NCI-H1930 (cell line): Measurements from ENCODE around the gene SORT1.
"Not testable (repeated sequence)": the region's sequence is repeated elsewhere in the genome, so short reads cannot be mapped to it uniquely, and the experiment has no call there.

Experiments used
- DNase-seq, 2 experiments: peaks; one replicate each; lab custom pipeline; 2025; lab: John Stamatoyannopoulos, UW

SORT1 gene

GRCh38 chr1:109338608-109339007 lies 59.1 kb downstream of the SORT1 start:
- DNase-seq, result no peak

GRCh38 chr1:109338091-109338490 lies 59.6 kb downstream of the SORT1 start:
- no peak for DNase-seq

GRCh38 chr1:109335091-109335490 lies 62.6 kb downstream of the SORT1 start:
- DNase-seq, result no peak

- no peak for DNase-seq
Observed at GRCh38 chr1:109331113-109331512, 66.6 kb downstream of the SORT1 start.

- DNase-seq, result no peak
Observed at GRCh38 chr1:109327285-109327684, 70.4 kb downstream of the SORT1 start.

GRCh38 chr1:109322974-109323373 lies 74.7 kb downstream of the SORT1 start:
- DNase-seq, result no peak

GRCh38 chr1:109319114-109319513 lies 78.6 kb downstream of the SORT1 start:
- DNase-seq, result no peak

- DNase-seq, result no peak
Observed at GRCh38 chr1:109316506-109316905, 81.2 kb downstream of the SORT1 start.

GRCh38 chr1:109315288-109315687 lies 82.4 kb downstream of the SORT1 start:
- DNase-seq, result no peak

GRCh38 chr1:109314795-109315194 lies 82.9 kb downstream of the SORT1 start:
- DNase-seq, result no peak

- no peak for DNase-seq
Observed at GRCh38 chr1:109312978-109313775, 84.5 kb downstream of the SORT1 start.

GRCh38 chr1:109312246-109312645 lies 85.5 kb downstream of the SORT1 start:
- no peak for DNase-seq

- no peak for DNase-seq
Observed at GRCh38 chr1:109309347-109309746, 88.4 kb downstream of the SORT1 start.

GRCh38 chr1:109307274-109308021 lies 90.3 kb downstream of the SORT1 start:
- no peak for DNase-seq

- no peak for DNase-seq
Observed at GRCh38 chr1:109306832-109307273, 90.9 kb downstream of the SORT1 start, which contains the start of gene MYBPHL. TSS of gene MYBPHL (minus strand) at chr1:109307011. CDS start at chr1:109306991, 20 bp downstream.

GRCh38 chr1:109305991-109306390 lies 91.7 kb downstream of the SORT1 start:
- DNase-seq, result not testable (repeated sequence)

GRCh38 chr1:109304226-109304920 lies 93.3 kb downstream of the SORT1 start:
- DNase-seq, result no peak

- no peak for DNase-seq
Observed at GRCh38 chr1:109301874-109302273, 95.8 kb downstream of the SORT1 start.

GRCh38 chr1:109300650-109301151 lies 97.0 kb downstream of the SORT1 start:
- no peak for DNase-seq

- DNase-seq, result no peak
Observed at GRCh38 chr1:109299558-109300343, 98.0 kb downstream of the SORT1 start.
